DMS79 treated with DMSO at 0.1 percent for 48 hours (cell line): ENCODE measurements around the gene RAF1.
"Not testable (repeated sequence)": the region's sequence is repeated elsewhere in the genome, so short reads cannot be mapped to it uniquely, and the experiment has no call there.

Experiments used
- DNase-seq: peaks from one replicate; lab custom pipeline; 2025; lab: John Stamatoyannopoulos, UW

RAF1 gene

DNA sequence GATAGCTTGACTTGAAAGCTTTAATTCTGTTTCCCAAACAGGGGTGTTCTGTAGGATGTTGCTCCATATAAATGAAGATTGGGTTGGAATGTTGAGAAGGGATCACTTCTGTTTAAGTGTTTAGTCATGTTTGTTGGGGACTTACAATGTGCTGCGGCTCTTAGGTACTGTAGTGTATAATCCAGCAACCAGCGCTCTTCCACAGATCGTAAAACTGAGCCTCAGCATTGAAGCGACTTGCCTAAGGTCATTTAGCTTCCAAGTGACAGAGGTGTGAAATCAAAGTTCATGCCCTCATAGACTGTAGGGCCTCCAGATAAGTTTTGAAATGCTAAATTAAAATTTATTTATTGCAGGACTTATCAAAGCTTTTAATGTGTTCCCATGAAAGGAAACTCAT, 105.2 kb downstream of the RAF1 start:
- no peak for DNase-seq

DNA sequence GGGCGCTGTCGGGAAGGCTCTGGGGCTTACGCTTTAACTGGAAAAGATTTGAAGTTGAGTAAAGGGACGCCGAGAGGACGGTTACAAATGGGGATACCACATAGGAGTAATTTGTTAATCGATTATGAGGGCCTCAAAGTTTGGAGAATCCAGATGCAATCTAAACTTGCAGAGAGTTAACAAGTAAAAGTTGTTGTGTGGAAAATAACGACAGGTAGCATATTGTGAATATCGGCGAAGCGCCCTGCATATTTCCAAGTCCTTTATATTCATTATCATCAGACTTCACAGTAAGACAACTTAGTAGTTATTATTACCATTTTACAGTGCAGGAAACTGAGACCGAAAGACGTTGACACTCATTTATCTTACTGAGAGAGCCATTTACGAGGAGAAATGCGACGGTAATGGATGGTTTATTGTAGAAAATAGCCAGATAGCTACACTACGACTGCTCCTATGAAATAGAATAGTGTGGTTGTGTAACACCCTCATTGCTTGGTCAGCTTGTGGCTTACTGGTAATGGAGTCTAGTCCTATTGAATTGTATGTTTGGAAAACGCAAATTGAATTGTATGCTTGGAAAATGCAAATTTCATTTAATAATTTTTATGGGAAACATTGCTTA, 106.3 kb downstream of the RAF1 start:
- peak; percentile 11 for DNase-seq

DNA sequence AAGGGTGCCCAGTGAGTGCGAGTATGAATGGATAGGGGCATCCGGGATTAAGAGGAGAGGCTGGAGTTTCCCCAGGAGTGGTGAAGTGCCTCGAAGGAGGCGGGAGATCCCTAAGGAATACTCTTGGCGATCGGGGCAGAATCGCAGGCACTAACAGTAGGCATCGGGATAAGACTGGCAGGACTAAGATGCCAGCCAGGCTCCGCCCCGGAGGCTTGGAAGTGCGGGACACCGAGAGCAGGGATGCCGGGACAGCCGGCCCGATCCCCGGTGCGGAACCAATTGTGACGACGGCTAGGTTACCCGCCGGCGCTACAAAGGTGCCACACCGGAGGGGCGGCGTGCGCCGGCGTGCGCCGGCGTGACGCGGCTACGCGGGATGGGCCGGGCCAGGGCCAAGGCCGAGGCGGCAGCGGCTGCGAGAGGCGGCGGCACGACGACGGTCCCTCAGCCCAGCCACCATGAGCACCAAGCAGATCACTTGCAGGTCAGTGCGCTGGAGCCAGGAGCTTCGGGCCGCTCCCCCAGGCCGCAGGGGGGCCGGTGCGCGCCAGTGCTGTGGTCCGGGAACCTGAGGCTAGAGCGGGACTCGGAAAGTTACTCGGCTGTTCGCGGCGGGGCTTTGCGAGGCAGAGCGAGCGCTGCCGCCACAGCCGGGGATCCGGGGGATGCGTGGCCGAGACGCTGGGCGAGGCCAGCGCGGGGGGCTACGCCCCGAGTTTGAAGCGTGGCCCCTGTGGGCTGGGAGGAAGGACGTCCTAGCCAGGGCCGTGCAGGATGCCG, 107.0 kb downstream of the RAF1 start, which contains the start of gene MKRN2:
TSS of gene MKRN2 (plus strand) at position 398 of the 783 bp plus-strand sequence. CDS start at position 462, 64 bp downstream.
- DNase-seq, result peak; percentile 64

DNA sequence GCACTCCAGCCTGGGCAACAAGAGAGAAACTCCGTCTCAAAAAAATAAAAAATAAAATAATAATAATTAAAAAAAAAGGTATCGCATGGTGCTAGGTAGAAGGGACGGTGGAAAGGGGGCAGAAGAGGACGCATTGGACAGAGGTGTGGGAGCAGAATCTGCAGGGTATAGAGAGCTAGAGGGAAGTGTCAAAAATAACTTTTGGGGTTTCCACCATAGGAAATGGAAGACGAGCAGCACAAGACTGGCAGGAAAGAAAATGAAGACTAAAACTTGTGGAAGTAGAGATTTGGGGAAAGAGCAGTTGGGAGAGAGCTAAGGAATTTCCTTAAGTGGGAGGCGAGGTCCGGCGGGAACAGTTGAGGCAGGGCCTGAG, 107.6 kb downstream of the RAF1 start:
- DNase-seq, result peak; percentile 16

DNA sequence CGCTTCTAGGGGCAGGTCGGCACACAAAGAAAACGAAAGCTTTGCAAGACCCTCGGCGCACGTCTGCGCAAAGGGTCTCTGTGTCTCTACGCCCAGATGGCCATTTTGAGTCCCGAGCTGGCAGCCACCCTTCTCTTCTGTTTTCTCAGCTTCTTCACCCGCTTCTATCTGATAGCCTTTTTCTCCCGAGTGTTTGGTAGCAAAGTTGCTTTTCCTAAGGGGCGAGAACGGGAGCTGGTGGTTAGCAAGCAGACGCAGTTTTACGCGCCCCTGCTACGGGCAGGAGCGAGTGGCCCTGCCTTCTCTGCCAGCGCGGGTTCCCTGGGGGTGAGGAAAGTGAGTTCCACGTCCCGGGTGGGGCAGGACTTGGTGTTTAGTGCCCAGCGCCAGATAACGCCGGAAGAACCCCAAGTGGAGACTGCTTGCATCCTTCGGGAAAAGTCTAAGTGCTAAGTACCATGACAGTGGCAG, 110.0 kb downstream of the RAF1 start:
- DNase-seq, result peak; percentile 36

DNA sequence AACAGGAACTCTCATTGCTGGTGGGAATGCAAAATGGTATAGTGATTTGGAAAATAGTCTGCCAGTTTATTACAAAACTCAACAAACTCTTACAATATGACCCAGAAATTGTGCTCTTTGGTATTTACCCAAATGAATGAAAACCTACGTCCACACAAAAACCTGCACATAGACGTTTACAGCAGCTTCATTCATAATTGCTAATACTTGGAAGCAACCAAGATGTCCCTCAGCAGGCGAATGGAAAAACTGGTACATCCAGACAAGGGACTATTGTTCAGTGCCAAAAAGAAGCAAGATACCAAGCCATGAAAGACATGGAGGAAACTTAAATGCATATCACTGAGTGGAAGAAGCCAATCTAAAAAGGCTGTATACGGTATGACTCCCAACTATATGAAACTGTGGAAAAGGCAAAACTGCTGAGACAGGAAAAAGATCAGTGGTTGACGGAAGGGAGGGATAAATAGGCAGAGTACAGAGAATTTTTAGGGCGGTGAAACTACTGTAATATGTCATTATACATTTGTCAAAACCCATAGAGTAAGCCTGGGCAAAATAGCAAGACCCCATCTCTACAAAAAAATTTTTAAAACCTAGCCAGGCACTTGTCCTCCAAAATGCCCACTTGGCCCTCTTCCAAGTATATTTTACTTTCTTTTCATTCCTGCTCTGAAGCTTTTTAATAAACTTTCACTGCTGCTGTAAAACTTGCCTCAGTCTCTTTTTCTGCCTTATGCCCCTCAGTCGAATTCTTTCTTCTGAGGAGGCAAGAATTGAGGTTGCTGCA, 113.8 kb downstream of the RAF1 start:
- no peak for DNase-seq

DNA sequence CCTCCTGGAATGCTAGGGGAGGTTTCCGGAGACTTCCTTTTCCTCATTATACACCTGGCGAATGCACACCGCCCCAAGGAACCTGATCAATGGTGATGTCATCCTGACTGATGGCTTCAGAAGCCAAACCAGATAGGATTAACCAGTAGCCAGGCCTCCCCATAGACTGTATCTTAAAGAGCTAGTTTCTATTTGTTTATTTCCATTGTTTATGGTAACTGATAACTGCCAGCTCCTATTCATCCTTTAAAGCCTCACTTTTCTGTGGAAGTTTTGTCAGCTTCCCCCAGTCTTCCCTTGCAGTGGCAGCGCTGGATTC, 118.5 kb downstream of the RAF1 start, which contains the start of gene MKRN2OS:
TSS of gene MKRN2OS (minus strand) at position 27 of the 319 bp plus-strand sequence. CDS start 35 bp downstream, outside the sequence.
- no peak for DNase-seq

DNA sequence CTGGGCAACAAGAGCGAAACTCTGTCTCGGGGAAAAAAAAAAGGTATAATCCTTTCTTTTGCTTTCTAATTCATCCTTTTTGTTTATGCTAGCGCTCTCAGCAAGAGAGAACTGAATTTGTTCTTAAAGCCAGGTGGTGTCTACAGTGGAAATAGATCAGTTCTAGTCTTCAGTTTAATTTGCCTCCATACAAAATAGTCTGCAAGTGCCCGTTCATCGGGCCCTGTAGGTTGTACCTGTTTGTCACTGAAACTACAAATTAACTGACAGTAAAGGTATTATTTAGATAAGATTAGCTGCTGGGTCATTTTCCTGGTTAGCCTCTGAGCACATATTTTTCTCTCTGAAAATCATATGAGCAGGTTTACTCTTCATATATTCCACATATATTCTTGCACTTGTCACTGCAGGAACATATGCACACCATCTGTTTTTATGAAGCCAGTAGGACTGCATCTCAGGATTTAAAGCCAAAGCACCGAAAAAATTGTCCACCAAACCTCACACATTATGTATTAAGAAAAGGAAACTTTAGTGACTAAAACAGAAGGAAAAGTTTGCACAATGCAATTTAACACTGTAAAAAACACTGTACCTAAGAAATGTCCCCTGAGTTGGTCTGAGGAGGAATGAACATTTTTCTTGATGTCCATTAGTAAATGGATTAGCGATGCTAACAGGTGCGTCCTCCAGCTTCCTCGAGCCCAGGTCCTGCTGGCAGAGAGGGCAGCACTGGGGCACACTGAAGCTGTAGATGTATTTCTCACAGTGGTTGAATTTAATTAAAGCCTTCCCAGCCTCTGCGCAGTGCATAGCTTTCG, 119.1 kb downstream of the RAF1 start:
- DNase-seq, result no peak

DNA sequence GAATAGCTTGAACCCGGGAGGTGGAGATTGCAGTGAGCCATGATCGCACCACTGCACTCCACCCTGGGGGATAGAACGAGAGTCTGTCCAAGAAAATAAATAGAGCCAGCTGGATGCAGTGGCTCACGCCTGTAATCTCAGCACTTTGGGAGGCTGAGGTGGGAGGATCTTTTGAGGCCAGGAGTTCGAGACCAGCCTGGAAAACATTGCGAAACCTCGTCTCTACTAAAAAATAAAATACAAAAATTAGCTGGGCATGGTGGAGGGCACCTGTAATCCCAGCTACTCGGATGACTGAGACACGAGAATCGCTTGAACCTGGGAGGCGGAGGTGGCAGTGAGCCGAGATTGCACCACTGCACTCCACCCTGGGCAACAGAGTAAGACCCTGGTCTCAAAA, 120.4 kb downstream of the RAF1 start:
- DNase-seq, result not testable (repeated sequence)

DNA sequence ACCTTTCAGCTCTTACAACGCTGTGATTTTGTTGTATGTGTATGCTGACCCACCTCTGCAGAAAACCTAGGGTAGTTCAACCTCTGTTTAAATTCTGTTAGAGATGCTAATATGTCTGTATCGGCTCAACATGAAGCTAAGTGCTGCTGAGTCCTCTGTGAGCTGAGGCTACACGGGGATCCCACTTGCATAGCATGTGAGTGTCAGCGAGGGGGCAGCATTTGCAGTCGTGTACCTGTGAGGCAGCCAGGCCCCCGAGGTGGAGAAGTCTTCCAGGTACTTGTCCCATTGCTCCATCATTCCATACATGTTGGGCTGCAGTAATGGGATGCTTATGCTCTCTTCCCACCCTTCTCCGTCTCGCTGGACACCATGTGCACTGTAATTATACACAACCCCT, 122.3 kb downstream of the RAF1 start:
- DNase-seq, result no peak

DNA sequence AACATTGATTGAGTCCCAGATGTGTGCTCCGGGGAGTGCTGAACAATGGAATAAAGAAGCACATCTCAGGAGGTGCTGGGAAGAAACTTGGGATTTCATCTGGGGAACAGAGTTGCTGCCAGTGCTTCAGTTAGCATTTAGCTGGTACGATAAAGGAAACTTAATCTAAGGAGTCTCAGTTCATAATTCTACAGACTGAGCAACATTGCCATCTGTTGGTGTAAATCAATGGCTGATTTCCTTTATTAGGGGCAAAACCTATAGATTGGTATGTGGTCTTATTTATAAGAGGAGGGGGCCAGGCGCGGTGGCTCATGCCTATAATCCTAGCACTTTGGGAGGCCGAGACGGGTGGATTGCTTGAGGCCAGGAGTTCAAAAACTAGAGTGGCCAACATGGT, 127.5 kb downstream of the RAF1 start:
- no peak for DNase-seq
